KBM-7 (cell line): ENCODE data around the gene KLF4.

Experiments used
- DNase-seq: peaks from one replicate; pipeline ENCODE4 v3.0.0-alpha.2; 2015
- in situ Hi-C: fragments of 300-500 bp; cut with MboI; formaldehyde crosslinking; loops from 2 replicates; pipeline ENCODE4 v1.14.3; 2020; ENCODE audit warnings: low sequenced_read_pairs, low pct_unique_long_range_greater_than_20kb, mixed read lengths

The KLF4 gene

GRCh38 chr9:107462691-107463090 is 26.9 kb downstream of the KLF4 start:
- in situ Hi-C loops: no loop called here
- DNase-seq: no peak

GRCh38 chr9:107460153-107461023 is 29.2 kb downstream of the KLF4 start:
- DNase-seq: no peak
- in situ Hi-C loops: no loop called here

DNA sequence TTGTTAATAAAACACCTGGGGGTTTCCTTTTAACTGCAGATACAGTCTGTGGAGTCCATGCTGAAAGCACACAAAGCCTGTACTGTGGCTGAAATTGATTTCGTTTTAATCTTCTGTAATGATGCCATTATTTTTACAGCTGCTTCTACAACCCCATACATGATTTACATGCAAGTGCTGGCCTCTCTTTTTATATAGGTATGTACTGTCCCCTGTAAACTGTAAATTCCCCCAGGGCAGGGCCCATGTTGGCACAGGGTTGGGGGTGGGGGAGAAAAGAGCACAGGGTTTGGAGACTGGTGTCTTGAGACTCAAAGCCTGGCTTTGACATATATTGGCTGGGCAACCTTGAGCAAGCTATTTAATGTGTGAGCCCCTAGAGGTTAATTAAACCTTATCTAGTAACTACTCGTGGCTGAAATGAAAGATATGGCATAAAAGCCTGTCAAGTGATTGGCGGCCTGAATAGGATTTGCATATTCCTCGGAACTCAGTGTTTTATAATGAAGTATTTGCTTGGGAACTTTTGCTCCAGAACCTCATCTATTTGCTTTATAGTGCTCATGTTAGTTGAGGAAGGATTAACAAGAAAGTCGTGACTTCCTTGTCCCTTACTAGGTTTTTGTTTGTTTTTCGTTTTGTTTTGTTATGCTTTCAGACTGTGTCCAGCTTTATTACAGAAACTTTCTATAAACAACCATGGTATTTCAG is 34.0 kb downstream of the KLF4 start:
- DNase-seq: no peak
- in situ Hi-C loops: no loop called here

- no peak for DNase-seq
- in situ Hi-C loops: no loop called here
Measured at GRCh38 chr9:107453479-107453878, 36.1 kb downstream of the KLF4 start.

GRCh38 chr9:107447834-107448233 is 41.7 kb downstream of the KLF4 start:
- in situ Hi-C loops: no loop called here
- DNase-seq: no peak

- in situ Hi-C loops: no loop called here
- no peak for DNase-seq
Measured at GRCh38 chr9:107447081-107447480, 42.5 kb downstream of the KLF4 start.

DNA sequence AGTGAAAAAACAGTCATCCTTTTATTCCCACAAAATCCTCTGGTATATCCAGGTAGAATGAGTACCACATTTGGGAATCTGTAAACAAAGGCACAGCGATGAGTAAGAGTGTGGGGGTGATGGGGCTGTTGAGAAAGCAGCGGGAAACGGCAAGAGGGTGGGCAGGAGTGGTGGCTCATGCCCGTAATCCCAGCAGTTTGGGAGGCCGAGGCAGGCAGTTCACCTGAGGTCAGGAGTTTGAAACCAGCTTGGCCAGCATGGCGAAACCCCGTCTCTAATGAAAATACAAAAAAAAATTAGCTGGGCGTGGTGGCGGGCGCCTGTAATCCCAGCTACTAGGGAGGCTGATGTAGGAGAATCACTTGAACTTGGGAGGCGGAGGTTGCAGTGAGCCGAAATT is 43.1 kb downstream of the KLF4 start:
- DNase-seq: no peak
- in situ Hi-C loops: no loop called here

DNA sequence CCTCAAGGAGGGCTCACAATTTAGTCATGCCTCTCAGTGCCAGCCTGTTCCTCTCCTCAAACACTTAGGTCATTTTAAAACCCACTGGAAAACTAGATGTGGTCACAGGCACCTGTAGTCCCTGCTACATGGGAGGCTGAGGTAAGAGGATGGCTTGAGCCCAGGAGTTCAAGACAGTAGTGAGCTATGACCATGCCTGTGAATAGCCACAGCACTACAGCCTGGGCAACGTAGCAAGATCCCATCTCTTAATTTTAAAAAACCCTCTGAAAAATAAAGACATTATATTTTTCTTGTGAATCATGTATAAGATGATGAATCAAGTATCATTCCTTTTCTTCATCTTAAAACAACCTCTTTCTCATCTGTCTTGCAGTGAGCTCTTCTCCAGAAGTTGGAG is 45.8 kb downstream of the KLF4 start:
- no peak for DNase-seq
- in situ Hi-C loops: no loop called here

DNA sequence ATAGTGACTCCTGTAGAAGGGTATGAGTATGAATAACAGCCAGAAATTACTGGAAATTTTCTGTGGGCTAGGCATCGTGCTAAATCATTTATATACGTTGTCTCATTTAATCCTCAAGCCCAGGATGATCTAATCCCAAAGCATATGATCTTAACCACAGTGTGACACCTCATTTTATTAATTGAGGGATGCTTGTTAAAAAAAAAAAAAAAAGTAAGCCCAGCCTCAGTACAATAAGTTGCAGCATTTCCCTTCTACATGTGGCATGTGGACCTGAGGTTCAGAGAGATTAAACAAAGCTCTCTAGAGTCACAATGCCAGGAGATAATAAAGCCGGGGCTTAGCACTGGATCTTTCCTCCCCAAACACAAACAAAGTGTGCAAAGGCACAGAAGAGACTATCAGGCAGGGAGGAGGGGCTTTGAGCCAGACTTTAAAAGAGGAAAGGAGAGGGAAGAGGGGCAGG is 49.5 kb downstream of the KLF4 start:
- no peak for DNase-seq
- in situ Hi-C loops: no loop called here

DNA sequence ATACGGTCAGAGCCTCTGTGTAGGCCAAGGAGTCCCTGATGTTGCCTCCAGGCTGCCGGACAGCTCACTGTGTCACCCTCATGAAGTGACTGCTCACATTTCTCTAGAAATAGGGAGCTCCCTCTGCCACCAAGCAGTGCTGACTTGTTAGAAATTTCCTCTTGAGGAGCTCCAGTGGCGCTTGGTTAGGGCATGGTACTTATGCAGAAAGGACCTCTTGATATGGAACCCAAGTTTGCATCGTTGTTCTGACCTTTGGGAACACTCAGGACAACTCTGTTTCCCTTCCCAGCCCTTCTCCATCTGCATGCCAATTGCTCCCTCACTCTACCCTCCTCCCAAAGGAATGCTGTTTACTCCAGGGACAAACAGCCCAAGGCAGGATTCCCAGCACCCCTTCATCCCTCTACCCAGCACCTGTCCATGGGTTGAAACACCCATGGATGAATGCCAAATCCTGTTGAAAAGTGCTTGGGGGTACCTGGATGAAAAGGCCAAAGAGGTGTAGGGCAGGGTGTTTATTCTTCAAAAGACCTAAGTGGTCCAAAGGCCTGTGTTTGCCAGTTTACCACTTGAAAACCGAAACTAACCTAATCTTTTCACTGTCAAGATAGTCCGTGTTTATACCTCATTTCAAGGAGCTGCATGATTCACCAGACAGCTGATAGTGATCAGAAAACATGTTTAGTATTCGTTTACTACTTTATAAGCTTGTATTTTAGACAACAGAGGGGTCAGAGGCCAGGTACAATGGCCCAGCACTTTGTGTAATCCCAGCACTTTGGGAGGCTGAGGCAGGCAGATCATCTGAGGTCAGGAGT is 51.1 kb downstream of the KLF4 start:
- DNase-seq: no peak
- in situ Hi-C loops: no loop called here

DNA sequence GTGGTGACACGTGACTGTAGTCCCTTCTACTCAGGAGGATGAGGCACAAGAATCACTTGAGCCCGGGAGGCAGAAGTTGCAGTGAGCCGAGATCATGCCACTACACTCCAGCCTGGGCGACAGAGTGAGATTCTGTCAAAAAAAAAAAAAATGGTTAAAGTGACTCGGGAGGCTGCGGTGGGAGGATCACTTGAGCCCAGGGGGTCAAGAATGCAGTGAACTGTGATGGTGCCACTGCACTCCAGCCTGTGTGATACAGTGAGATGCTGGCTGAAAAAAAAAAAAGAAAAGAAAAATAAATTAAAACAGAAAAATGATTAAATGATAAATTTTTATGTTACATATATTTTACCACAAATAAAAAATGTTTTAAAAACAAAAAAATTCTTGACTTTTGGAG is 51.9 kb downstream of the KLF4 start:
- in situ Hi-C loops: no loop called here
- DNase-seq: no peak

GRCh38 chr9:107435415-107435814 is 54.2 kb downstream of the KLF4 start:
- DNase-seq: no peak
- in situ Hi-C loops: no loop called here
